GM21825 (cell line): ENCODE results near the gene SLC4A1AP.

Source experiments
- ATAC-seq: cut with Tn5 transposase; IDR thresholded peaks from one replicate; pipeline ENCODE4 v1.9.1; 2021; ENCODE audit warnings: mild to moderate bottlenecking, moderate library complexity; ENCODE audit not compliant: unreplicated experiment

SLC4A1AP gene

DNA sequence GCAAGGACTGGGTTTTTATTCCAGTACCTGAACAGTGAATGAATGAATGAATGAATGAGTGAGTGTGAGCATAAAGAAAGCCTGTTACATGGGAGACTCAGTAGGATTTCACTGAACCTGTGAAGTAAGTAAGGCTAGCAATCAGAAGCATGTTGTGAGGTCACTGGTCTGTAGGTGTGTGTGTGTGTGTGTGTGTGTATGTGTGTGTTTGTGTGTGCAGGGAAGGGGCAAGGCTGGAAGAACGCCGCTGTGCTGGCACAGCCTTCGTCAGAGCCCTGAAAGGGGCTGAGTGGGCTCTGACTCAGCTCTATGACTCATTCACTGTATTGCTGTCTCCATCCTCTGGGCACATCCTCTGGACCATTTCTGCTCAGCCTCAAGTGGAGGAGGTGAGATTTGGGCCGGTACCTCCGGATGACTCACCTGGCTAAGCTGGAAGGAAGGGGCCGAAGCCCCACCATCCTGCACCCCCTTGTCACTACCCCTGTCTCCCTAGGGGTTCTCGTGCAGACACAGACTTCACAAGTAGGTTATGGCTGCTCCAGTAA, 56.4 kb downstream of the SLC4A1AP start:
- no peak for ATAC-seq

DNA sequence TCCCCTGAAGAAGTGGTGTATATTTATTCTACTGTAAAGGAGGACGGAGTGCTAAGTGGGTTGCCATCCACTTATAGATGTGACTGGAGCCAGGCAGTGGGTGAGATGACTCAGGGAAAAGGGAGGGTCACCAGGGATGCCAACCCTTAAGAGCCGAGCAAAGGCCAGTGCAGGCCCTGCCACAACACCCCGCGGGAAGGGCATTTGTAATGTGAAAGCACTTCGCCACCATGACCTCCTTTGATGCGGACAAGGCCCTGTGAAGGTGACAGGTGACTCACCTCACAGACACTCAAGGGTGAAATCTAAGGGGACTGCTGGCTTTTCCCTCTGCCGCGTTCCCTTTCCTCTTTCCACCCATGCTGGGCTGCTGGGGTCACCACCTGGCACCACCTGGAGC, 57.6 kb downstream of the SLC4A1AP start:
- no peak for ATAC-seq

DNA sequence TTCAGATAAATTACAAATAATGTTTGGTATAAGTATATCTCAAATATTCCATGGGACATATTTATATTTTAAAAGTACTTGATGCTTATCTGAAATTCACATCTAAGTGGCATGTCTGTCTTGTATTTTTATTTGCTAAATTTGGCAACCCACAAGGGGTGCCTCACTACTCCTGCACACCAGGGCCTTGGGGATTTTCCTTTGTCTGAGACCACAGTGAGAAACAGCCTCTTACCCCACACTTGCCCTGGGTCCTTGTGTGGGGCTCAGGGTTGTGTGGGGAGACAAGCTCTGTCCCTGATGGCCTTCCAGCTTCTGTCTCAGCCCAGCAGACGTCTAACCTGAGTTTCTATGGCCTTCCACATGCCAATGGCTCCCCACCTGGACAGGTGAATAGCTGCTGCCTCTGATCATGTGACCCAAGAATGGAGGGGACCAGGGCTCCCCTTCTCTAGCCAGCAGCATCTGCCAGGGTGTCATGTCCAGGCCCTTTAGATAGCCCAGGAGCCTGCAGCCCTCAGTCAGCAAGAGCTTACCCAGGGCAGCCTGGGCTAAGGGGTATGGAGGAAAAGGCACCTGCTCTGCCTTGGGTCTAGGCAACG, 58.3 kb downstream of the SLC4A1AP start:
- ATAC-seq: no peak

DNA sequence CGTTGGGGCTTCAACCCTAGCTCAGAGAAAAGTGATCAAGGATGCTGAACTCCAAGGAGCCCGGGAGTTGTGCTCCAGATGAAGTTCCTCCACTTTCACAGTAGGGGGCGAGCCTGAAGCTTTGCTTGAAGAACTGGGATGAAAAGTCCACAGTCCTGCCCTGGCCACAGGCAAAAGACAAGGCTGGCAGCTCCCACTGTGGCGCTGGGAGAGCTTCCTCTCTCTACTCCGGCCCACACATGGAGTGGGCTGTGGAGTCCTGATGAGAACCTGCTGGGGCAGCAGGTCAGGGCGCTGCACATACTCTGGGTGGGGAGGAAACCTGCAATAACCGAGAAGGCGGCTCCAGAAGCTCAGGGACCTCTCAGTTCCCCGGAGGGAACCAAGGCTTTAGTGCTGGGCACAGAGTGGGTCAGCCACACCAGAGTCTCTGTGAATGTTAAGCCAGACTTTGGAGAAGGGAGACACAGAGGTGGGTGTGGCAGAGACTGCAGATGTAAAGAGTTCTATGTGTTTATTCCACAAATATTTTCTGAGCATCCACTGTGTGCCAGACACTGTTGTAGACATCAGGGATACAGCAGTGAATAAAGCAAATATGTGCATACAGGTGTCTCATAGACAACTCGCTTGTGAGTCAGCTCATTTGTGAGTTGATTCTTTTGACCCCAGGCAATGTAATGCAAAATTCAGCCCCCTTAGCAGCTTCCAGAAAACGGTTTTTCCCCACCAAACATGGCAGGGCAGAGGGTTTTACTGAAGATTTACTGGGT, 59.9 kb downstream of the SLC4A1AP start:
- no peak for ATAC-seq

DNA sequence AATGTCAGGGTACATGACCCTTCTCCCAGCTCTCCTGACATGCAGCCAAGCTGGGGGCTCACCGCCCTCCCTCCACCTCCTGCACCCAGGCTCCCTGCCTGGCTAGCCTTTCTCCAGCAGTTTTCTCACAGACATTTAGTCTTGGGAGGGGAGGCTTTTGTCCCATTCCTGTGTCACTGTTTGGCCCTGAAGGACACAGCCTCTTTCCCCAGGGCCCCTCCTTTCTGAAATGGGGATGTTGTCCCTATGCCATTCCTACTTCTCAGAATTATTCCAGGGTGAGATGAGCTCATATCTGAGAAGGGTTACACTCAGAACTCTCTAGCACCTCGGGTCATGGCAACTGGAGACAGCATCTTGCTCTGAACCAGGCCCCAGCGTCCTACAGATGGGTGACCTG, 60.5 kb downstream of the SLC4A1AP start:
- ATAC-seq: no peak

DNA sequence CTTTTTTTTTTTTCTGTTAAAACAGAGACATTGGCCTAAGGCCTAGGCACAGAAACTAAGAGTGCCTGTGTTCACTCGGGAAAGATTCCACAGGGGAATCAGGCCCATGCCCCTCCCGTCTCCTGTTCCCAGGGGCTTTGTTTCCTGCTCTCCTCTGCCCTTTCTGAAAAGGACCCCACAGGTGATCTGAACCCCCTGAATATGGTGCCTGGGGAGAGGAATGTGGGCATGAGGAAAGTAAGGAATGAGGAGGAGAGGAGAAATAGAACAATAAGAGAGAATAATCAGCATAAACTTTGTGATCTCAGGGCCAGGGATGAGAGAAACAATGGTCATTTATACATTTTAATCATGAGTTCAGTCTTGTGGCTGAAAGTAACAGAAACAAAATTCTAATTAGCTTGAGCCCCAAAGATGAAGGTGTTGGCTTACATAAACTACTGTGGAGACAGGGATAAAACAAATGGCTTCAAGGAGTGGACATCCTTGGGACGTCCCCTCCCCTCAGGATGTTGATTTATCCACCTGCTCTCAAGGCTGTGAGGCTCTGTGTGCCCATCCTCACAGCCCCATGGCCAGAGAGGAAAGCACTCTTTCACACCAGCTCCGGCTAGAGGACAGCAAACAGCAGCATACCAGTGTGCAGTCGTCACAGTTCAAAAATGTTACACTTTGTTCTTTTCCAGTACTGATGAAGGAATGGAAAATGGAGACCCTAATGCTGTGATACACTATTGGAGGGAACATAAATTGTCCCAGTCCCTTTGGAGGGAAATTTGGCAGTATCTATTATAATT, 61.4 kb downstream of the SLC4A1AP start:
- ATAC-seq: no peak

DNA sequence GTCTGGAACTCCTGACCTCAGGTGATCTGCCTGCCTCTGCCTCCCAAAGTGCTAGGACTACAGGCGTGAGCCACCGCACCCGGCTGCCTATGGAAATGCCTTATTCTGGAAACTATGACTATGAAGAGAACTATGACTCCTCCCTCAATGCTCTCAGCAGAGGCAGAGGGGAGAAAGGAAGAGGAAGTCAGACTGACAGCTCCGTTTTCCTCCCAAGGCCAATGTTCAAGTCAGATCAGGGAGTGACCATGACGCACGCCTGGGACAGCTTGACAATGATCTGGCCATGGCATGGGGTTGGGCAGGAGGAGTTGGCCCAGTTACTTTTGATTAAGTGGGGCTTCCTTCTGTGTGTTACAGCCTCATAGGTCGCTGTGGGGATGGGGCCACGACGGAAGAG, 63.6 kb downstream of the SLC4A1AP start:
- no peak for ATAC-seq

DNA sequence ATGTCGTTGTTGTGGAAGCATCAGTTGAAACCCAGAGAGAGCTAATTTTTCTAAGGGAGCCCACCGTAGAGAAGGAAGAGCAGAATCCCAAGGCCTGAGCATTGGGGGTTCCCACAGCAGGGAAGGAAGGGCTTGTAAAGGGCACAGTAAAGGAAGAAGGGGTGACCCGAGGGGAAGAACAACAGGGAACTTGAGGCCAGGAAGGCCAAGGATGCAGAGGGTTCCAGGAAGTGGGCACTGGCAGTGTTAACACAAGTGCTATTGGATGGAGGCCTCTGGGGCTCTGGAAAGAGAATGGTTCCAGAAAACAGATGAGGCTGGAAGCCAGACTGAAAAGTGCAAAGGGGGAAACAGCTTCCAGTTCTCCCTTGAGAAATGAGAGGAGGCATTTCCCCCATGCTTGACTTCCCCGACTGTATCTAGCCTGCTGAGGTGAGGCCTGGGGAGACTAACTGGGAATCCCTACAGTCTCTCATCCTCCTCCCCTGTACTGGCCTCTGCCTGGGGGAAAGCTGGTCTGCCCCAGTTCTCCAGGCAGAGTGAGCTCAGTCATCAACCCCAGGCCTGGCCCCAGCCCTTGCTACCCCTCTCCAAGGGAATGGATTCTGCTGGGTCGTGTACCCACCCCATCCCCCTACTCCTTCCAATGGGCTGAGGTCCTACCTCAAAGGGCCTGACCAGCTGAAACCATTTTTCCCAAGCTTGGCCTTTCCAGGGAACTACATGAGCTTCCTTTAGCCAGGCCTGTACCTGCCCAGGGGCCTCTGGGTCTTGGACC, 64.6 kb downstream of the SLC4A1AP start:
- ATAC-seq: no peak

DNA sequence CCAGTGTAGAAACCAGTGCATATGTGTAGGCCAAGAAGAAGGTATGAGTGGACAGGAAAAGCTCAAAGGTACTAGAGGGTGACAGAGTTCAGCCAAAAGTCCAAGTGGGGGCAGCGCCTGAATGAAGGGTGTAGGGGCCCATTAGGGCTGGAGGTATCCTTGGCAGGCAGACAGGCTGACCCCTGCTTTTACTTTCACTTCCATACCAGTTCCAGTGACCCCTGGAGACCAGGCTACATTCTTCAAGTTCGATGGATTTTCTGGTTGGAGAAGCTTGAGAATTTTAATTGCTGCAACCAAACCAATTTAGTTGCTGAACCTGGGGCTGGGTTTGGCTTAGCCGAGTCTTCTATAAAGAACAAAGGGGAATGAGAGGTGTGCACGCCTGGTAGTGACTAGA, 65.5 kb downstream of the SLC4A1AP start:
- ATAC-seq: no peak

DNA sequence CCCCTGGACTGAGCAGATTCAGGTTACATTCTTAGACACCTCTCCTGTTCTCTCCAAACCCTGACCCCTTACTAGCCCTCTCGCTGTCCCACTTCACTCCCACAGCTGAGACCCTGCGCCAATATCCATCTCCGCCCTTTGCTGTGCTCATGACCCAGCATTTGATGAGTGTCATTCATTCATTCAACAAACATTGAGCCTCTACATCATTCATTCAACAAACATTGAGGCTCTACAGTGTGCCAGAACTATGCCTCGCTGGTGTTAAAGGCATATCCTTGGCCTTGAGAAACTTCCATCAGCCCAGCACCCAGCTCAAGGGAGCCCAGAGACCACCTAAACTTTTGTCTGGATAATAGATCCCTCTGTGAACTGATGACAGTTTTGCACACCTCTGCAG, 65.9 kb downstream of the SLC4A1AP start:
- no peak for ATAC-seq

DNA sequence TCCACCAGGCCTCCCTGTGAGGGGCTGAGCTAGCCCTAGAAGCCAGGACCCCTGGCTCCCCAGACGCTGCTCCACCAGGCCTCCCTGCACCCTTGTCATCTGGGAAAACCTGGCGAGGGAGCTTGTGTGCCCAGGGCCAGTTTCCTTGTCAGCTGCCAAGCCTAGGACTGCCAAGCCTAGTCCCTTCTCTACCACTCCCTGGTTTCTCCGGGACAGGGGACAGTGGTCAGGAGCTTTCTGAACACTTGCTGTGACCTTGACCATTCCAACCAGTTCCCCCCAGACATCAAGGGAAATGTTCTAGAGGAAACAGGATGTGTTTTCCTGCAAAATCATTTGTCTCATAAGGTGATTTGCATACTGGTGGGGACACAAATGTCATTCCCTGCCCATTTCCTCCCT, 66.6 kb downstream of the SLC4A1AP start:
- ATAC-seq: no peak

DNA sequence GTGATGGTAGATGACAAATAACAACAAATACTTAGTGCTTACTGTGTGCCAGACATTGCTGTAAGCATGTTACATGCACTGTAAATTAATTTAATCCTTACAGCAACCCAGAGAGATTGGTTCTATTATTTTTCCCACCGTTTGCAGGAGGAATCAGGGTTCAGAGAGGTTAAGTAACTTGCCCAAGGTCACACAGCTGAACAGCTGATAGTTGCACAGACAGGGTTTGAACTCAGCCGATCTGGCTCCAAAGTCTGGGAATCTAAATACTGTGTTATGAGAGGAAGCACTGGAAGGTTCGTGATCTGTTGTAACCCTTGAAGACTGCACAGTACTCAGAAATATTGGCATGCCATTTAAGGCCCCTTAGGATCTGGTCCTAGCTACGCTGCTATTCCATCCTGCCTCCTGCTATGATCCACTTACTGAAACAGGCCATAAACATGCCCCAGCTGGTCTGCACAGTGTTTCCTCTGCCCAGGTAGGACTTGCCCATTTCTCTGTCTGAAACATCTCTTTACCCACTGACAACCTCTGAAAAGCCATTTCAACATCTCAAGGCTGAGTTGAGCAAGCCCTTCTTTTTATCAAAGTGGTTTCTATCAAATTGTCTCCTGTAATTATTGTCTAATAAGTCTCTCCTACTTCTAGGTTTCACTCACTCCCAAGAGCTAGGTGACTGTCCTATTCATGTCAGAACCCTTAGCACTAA, 67.4 kb downstream of the SLC4A1AP start:
- ATAC-seq: no peak

DNA sequence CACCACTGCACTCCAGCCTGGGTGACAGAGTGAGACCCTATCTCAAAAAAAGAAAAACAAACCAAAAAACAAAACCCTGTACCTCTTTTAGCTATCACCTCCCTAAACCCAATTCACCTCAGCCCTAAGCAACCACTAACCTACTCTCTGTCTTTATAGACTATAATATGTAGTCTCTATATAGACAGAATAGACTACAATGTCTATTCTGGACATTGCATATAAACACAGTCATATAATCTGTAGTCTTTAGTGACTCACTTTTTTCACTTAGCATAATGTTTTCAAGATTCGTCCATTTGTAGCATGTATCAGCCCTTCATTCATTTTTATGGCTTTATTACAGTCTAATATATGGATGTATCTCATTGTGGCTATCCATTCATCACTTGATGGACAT, 70.6 kb downstream of the SLC4A1AP start:
- no peak for ATAC-seq

DNA sequence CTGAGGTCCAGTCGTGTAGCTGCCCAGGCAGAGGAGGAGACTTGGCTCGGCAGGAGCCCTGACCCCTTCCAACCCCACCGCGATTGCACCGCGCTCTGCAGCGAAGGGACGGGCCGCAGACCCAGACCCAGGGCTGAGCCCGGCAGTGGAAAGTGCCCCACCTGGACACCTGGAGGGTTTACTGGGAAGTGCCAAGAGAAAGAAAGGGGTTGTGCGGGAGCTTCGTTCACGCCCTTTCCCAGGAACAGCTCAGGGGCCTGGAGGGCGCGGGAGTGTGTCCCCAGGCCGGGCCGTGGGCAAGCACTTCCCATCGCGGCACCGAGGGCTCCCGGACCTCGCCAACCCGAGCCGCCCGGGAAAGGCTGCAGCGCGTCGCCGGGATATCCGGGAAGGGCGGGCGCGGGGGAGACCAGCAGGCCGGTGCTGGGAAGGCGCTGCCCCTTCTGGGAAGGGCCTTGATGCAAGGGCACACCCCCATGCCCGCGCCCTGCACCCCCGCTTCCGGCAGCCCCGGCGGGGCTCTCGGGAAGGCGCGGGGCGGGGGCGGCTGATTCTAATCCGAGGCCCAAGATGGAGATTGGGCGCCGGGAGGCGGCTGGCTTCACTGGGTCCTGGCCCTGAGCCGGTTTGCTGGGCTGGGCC, 71.7 kb downstream of the SLC4A1AP start:
- no peak for ATAC-seq

DNA sequence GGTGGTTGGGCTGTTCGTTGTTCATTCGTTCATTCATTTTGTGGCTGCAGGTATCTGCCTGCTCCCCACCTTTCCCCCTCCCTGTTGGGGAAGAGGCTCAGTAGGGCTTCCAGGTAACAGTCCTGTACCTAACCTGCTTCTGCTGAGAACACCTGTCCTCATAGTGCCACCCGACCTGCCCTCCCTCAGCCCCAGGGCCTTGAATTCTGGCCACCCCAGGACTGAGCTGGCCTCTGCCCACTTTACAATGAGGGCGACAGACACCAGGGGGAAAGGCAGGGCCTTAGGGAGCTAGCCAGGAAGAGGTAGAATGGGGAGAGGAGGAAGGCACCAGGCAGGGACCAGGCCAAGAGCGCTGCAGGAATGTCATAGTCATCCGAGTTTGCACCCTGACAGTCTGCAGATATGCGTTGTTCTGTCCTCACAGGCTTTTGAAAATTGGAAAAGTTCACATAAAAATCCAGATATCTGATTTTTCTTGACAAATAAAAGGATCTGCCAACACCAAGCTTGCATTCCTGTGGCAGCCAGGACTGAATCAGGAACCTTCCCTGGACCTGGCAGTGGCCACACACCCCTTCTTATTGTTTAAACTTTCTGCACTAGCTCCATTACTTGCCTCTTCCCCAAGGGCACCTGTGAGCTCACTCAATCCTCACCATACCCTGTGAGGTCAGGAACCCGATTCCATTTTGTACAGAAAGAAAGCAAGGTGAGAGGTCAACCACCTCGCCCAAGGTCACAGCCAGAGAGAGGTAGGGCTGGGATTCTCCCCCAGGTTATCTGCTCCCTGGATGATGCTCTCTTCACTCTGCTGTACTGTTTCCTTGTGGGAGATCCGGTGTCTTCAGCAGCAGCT, 72.6 kb downstream of the SLC4A1AP start:
- ATAC-seq: no peak

DNA sequence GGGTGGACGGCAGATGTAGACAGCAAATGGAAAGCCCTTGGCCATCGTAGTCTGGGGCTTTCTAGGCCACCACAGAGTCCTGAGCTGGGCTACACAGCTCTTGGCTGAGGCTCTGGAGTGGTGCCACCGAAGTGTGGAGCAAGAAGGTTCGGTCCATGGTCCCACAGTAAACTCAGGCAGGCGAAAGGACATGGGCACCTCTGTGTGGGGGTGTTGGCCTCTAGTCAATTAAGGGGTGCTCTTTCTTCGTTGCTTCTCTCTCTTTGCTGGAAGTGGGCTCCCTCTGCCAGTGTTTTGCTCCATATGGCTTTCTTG, 73.2 kb downstream of the SLC4A1AP start:
- ATAC-seq: no peak

DNA sequence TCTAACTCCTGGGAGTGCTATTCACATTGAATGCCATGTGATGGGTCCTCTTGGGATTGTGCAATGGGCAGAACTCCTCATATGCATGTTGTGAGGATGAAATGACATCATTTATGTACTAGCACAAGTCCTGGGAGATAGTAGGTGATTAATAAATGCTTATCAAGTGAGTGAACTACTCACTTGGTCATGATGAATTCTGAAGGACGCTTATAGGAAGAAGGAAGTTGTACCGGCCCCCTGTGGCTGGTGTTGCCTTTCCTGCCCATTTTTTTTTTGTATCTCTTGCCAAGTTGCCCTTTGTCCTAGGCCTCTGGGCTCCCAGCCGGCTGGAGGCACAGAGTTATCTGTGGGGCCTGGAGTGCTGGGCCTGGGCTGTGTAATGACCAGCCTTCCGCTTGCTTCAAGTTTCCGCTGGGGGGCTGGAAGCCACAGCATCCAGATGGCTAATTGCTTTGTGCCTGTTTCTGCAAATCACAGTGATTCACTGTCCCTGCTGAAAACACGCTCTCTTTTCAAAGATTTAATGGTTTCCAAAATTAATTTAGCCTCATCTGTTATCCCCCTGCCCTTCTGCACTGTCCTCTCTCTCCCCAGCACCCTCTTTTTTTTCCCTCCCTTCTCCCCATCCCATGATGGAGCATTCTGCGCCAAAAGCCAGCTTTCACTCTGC, 74.1 kb downstream of the SLC4A1AP start:
- ATAC-seq: no peak

DNA sequence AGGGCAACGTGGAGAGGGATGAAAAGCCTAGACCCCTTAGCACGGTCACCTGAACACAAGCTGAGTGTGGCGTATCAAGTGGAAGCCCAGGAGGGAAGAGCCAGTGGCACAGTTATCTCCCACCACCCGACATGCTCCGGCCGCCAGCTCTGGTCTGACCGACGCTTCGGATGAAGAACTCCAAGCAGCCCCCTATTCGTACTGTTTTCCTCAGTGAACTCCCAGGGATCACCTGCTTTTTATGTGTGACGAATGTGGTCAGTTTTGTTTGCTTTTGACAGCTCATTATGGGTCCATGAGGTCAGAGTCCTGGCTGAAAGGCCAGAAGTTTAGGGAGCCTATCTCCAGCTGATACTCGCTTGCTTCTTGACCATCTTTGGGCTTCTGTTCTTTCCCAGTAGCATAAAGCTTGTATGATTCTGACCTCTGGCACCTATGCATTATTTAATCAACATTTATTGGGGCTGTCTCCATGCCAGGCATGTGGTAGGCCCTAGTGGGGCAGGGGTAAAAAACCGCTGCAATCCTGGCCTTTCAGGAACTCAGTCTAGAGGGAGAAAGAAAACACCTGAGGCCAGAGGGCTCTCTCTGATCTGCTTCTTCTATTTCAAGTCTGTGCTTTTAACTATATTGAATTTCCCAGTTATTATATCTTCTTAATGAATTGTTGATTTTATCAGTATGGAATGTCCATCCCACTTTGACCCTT, 74.8 kb downstream of the SLC4A1AP start:
- ATAC-seq: no peak
